NCI-H82 (cell line): Measurements from ENCODE around the gene SPRED1.

Experiments
- DNase-seq: peaks from one replicate; lab custom pipeline; 2025; lab: John Stamatoyannopoulos, UW

SPRED1 gene

GRCh38 chr15:38281031-38281430, 28.4 kb downstream of the SPRED1 start:
- no peak for DNase-seq

- peak; percentile 5 for DNase-seq
These were observed 30.4 kb downstream of the SPRED1 start for GRCh38 chr15:38283010-38283409.

- DNase-seq, result no peak
These were observed 32.8 kb downstream of the SPRED1 start for GRCh38 chr15:38285456-38285855.

GRCh38 chr15:38294126-38294525, 41.5 kb downstream of the SPRED1 start:
- no peak for DNase-seq

- no peak for DNase-seq
These were observed 45.2 kb downstream of the SPRED1 start for GRCh38 chr15:38297623-38298388.

- DNase-seq, result no peak
These were observed 46.6 kb downstream of the SPRED1 start for GRCh38 chr15:38299216-38299615.

GRCh38 chr15:38300395-38300794, 47.8 kb downstream of the SPRED1 start:
- DNase-seq, result no peak

GRCh38 chr15:38304481-38304880, 51.8 kb downstream of the SPRED1 start:
- DNase-seq, result no peak

- DNase-seq, result no peak
These were observed 54.6 kb downstream of the SPRED1 start for GRCh38 chr15:38307251-38307650.

GRCh38 chr15:38307861-38308641, 55.4 kb downstream of the SPRED1 start:
- no peak for DNase-seq

- no peak for DNase-seq
These were observed 56.2 kb downstream of the SPRED1 start for GRCh38 chr15:38308797-38309196.

GRCh38 chr15:38312190-38312589, 59.6 kb downstream of the SPRED1 start:
- no peak for DNase-seq

GRCh38 chr15:38316311-38316710, 63.7 kb downstream of the SPRED1 start:
- no peak for DNase-seq

GRCh38 chr15:38320181-38320580, 67.5 kb downstream of the SPRED1 start:
- no peak for DNase-seq

- no peak for DNase-seq
These were observed 68.2 kb downstream of the SPRED1 start for GRCh38 chr15:38320866-38321265.

- no peak for DNase-seq
These were observed 71.3 kb downstream of the SPRED1 start for GRCh38 chr15:38323895-38324294.

- DNase-seq, result no peak
These were observed 72.5 kb downstream of the SPRED1 start for GRCh38 chr15:38324939-38325647.

GRCh38 chr15:38325648-38325990, 73.0 kb downstream of the SPRED1 start:
- no peak for DNase-seq

GRCh38 chr15:38332711-38333110, 80.1 kb downstream of the SPRED1 start:
- DNase-seq, result no peak

GRCh38 chr15:38335116-38335515, 82.5 kb downstream of the SPRED1 start:
- no peak for DNase-seq

GRCh38 chr15:38344351-38344750, 91.7 kb downstream of the SPRED1 start:
- DNase-seq, result no peak

GRCh38 chr15:38349251-38349650, 96.6 kb downstream of the SPRED1 start:
- no peak for DNase-seq

- no peak for DNase-seq
These were observed 98.8 kb downstream of the SPRED1 start for GRCh38 chr15:38351466-38351865.
